Measurements from ENCODE around the gene EIF4B.

- TF ChIP-seq, protein P1, sequence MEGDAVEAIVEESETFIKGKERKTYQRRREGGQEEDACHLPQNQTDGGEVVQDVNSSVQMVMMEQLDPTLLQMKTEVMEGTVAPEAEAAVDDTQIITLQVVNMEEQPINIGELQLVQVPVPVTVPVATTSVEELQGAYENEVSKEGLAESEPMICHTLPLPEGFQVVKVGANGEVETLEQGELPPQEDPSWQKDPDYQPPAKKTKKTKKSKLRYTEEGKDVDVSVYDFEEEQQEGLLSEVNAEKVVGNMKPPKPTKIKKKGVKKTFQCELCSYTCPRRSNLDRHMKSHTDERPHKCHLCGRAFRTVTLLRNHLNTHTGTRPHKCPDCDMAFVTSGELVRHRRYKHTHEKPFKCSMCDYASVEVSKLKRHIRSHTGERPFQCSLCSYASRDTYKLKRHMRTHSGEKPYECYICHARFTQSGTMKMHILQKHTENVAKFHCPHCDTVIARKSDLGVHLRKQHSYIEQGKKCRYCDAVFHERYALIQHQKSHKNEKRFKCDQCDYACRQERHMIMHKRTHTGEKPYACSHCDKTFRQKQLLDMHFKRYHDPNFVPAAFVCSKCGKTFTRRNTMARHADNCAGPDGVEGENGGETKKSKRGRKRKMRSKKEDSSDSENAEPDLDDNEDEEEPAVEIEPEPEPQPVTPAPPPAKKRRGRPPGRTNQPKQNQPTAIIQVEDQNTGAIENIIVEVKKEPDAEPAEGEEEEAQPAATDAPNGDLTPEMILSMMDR (IDR thresholded peaks at IDR 0.05): no peak
- no peak for TF ChIP-seq EZH2 (IDR thresholded peaks at IDR 0.05; ENCODE audit: borderline replicate concordance, insufficient read depth, low read depth, low read length, poor library complexity, severe bottlenecking)
These were observed 73.2 kb downstream of the EIF4B start, which contains the start of gene SPRYD3 for GRCh38 chr12:53079226-53080117.
